ENCODE measurements around the gene PLCH1. TPM values are rescaled to one million over a fixed set of nuclear protein-coding genes. Genes with fewer than 3 reads are reported as not detected.

The PLCH1 gene
- total RNA-seq, 1 experiment from 2014 or later, result 3.1 TPM

DNA sequence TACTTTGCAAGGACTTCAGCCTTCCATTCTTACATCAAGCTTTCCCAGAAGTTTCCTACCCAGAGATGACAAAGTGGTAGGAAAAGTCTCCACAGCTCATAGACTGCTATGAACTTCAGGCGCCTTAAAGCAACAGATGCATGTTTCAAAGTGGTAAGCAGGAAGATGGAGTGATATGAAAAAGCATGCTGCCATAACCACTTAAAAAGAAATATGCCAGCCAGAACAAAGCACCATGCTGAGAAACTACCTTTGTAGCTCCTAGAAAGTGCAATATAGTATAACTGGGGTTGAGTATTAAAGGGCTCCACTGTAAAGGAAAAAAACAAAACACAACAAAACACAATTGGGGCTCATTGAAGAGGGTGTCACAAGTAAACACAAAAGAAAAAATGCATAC lies 259.0 kb downstream of the PLCH1 start:
- no TSS peak for BruUV-seq (replicated peaks)
- no peaks in the 10 kb centered on the region for H3K4me1 ChIP-seq (ENCODE audit: insufficient read depth, low read length, poor library complexity, severe bottlenecking)
- no peak for DNase-seq (ENCODE audit: low spot score)
- CTCF ChIA-PET, result no interaction called here
- H3K36me3 ChIP-seq (ENCODE audit: insufficient read depth, low read length, poor library complexity, severe bottlenecking), result no peaks in the 10 kb centered on the region
- no peaks in the 10 kb centered on the region for H3K27me3 ChIP-seq (replicated peaks; ENCODE audit: insufficient read depth, low read depth, low read length, poor library complexity)
- no peak overlapping the region for H3K27ac ChIP-seq (ENCODE audit: low read depth, low read length, poor library complexity, severe bottlenecking)
- TF ChIP-seq EZH2 (IDR thresholded peaks at IDR 0.05; ENCODE audit: borderline replicate concordance, low read depth, low read length, poor library complexity, severe bottlenecking), result no peak
- TF ChIP-seq, protein P1, sequence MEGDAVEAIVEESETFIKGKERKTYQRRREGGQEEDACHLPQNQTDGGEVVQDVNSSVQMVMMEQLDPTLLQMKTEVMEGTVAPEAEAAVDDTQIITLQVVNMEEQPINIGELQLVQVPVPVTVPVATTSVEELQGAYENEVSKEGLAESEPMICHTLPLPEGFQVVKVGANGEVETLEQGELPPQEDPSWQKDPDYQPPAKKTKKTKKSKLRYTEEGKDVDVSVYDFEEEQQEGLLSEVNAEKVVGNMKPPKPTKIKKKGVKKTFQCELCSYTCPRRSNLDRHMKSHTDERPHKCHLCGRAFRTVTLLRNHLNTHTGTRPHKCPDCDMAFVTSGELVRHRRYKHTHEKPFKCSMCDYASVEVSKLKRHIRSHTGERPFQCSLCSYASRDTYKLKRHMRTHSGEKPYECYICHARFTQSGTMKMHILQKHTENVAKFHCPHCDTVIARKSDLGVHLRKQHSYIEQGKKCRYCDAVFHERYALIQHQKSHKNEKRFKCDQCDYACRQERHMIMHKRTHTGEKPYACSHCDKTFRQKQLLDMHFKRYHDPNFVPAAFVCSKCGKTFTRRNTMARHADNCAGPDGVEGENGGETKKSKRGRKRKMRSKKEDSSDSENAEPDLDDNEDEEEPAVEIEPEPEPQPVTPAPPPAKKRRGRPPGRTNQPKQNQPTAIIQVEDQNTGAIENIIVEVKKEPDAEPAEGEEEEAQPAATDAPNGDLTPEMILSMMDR (conservative IDR thresholded peaks at IDR 0.05; ENCODE audit: low read depth, low read length), result no peak
- no peak overlapping the region for H3K4me3 ChIP-seq (ENCODE audit: low read depth, low read length, poor library complexity, severe bottlenecking)
- intact Hi-C loops (cut with micrococcal nuclease; ENCODE audit: unreplicated experiment), result no loop called here
- POLR2A ChIA-PET (ENCODE audit: low non-redundant PET), result no interaction called here
- no peaks in the 10 kb centered on the region for H3K9me3 ChIP-seq (ENCODE audit: low read depth, low read length, poor library complexity, severe bottlenecking)

- CTCF ChIA-PET, result no interaction called here
- BruUV-seq (replicated peaks), result no TSS peak
- no peaks in the 10 kb centered on the region for H3K9me3 ChIP-seq (ENCODE audit: low read depth, low read length, poor library complexity, severe bottlenecking)
Observed at GRCh38 chr3:155481591-155481990, 263.3 kb downstream of the PLCH1 start.

DNA sequence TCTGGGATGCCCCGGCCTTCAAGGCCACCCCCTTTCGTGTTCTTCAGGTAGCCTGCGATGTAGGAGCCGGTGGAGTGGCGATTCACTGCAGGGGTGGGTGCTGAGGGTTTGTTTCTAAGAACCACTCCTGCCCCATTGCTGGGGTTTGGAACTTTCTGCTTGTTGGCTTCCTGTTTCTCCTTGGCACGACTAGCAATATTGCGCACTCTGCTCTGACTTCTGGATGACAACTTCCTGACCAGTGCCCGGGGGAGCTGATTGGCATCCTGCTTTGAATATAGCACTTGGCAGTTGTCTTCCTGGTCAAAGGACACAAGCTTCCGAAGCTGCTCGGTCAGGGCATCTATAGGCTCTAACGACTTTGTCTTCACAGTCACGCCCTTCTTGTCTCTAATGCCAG lies 263.8 kb downstream of the PLCH1 start:
- CTCF ChIA-PET, result no interaction called here
- TF ChIP-seq EZH2 (IDR thresholded peaks at IDR 0.05; ENCODE audit: borderline replicate concordance, low read depth, low read length, poor library complexity, severe bottlenecking), result no peak
- TF ChIP-seq, protein P1 (conservative IDR thresholded peaks at IDR 0.05; ENCODE audit: low read depth, low read length), result no peak
- intact Hi-C loops (cut with micrococcal nuclease; ENCODE audit: unreplicated experiment), result no loop called here
- Histone ChIP-seq H3K4me3 (ENCODE audit: low read depth, low read length, poor library complexity, severe bottlenecking) (no peak overlapping the region), H3K9me3 (ENCODE audit: low read depth, low read length, poor library complexity, severe bottlenecking) (no peaks in the 10 kb centered on the region), H3K4me1 (ENCODE audit: insufficient read depth, low read length, poor library complexity, severe bottlenecking) (no peaks in the 10 kb centered on the region), H3K27ac (ENCODE audit: low read depth, low read length, poor library complexity, severe bottlenecking) (no peak overlapping the region), H3K27me3 (replicated peaks; ENCODE audit: insufficient read depth, low read depth, low read length, poor library complexity) (no peaks in the 10 kb centered on the region), H3K36me3 (ENCODE audit: insufficient read depth, low read length, poor library complexity, severe bottlenecking) (no peaks in the 10 kb centered on the region)
- no peak for DNase-seq (ENCODE audit: low spot score)
- no TSS peak for BruUV-seq (replicated peaks)
- POLR2A ChIA-PET (ENCODE audit: low non-redundant PET), result no interaction called here

More at GRCh38 chr3:155481591-155481990, 263.3 kb downstream of the PLCH1 start:
- H3K4me3 ChIP-seq (ENCODE audit: low read depth, low read length, poor library complexity, severe bottlenecking), result no peak overlapping the region
- no peaks in the 10 kb centered on the region for H3K4me1 ChIP-seq (ENCODE audit: insufficient read depth, low read length, poor library complexity, severe bottlenecking)
- POLR2A ChIA-PET (ENCODE audit: low non-redundant PET), result no interaction called here
- no peak for DNase-seq (ENCODE audit: low spot score)
- H3K36me3 ChIP-seq (ENCODE audit: insufficient read depth, low read length, poor library complexity, severe bottlenecking), result no peaks in the 10 kb centered on the region
- intact Hi-C loops (cut with micrococcal nuclease; ENCODE audit: unreplicated experiment), result no loop called here
- H3K27me3 ChIP-seq (replicated peaks; ENCODE audit: insufficient read depth, low read depth, low read length, poor library complexity), result no peaks in the 10 kb centered on the region
- no peak for TF ChIP-seq EZH2 (IDR thresholded peaks at IDR 0.05; ENCODE audit: borderline replicate concordance, low read depth, low read length, poor library complexity, severe bottlenecking)
- TF ChIP-seq, protein P1 (conservative IDR thresholded peaks at IDR 0.05; ENCODE audit: low read depth, low read length), result no peak
- no peak overlapping the region for H3K27ac ChIP-seq (ENCODE audit: low read depth, low read length, poor library complexity, severe bottlenecking)

Data from A673 (cell line).